ENCODE data around the gene IL13RA2.

DNA sequence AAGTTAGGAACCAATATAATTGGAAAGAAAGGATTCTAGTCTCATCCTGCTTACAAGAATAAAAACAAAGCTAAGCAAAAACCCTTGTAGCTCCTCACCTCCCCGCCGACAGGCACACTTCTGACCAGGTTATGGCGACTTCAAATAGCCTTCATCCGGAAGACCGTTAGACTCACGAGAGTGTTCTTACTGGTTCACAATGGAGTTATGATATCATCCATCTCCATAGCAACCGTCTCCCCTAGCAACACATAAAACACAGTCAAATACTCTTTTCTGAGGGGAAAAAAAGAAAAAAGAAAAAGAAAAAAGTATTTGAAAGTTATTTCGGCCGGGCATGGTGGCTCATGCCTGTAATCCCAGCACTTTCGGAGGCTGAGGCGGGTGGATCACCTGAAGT is at the start of gene IL13RA2:
- TF ChIP-seq CTCF (conservative IDR thresholded peaks at IDR 0.05; ENCODE audit: low read depth, low read length) = no peak
- TF ChIP-seq EZH2phosphoT487 (IDR thresholded peaks at IDR 0.05; ENCODE audit: borderline replicate concordance, low read length) = no peak
